Gastroesophageal sphincter (tissue), 3 donors: ENCODE data around the gene C4orf50.

ENCODE experiments used
- EP300 ChIP-seq: sonication (generic); formaldehyde crosslinking; IDR thresholded peaks from one replicate; pipeline ENCODE4 v1.6.1; 2017; ENCODE audit warnings: antibody characterized with exemption, mild to moderate bottlenecking
- POLR2A ChIP-seq, 2 donors: fragments of 450-650 bp; IDR thresholded peaks; one replicate each; pipeline ENCODE4 v1.6.1; 2017; ENCODE audit warnings: antibody characterized with exemption in 2 of 2, mild to moderate bottlenecking in 2 of 2, moderate library complexity in 1 of 2
- POLR2AphosphoS5 ChIP-seq: sonication (generic); formaldehyde crosslinking; IDR thresholded peaks from one replicate; pipeline ENCODE4 v1.6.1; 2017; ENCODE audit warnings: antibody characterized with exemption
- TF ChIP-seq, protein P1 (sequence below), 4 experiments: fragments of 200-600 bp in 2 of 4; fragments of 450-650 bp in 2 of 4; sonication (generic) in 1 of 4; IDR thresholded peaks; one replicate each; pipeline ENCODE4 v1.5.1; 2017 to 2019; ENCODE audit warnings: antibody characterized with exemption in 4 of 4, mild to moderate bottlenecking in 2 of 4, moderate library complexity in 2 of 4

DNA sequence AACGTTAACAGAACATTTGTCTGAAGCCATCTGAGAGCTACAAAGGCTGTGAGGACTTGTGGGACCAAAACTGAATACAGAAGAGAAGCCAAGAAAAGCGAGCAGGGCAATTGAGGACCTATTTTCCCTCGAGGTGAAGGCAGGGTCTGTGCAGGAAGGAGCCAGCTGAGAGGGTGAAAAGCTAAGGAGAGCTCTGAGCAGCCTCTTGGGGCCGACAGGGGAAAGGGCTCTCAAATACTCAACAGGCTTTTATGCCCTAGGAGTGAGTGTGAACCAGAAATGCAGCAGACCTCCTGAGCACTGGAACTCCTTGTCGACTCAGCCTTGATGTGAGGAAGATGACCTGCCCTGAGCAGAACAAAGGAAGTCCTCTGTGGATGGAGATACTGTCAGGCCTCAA lies 54.2 kb downstream of the C4orf50 start:
- TF ChIP-seq, protein P1, sequence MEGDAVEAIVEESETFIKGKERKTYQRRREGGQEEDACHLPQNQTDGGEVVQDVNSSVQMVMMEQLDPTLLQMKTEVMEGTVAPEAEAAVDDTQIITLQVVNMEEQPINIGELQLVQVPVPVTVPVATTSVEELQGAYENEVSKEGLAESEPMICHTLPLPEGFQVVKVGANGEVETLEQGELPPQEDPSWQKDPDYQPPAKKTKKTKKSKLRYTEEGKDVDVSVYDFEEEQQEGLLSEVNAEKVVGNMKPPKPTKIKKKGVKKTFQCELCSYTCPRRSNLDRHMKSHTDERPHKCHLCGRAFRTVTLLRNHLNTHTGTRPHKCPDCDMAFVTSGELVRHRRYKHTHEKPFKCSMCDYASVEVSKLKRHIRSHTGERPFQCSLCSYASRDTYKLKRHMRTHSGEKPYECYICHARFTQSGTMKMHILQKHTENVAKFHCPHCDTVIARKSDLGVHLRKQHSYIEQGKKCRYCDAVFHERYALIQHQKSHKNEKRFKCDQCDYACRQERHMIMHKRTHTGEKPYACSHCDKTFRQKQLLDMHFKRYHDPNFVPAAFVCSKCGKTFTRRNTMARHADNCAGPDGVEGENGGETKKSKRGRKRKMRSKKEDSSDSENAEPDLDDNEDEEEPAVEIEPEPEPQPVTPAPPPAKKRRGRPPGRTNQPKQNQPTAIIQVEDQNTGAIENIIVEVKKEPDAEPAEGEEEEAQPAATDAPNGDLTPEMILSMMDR (IDR thresholded peaks at IDR 0.05), result no peak
- TF ChIP-seq POLR2A (IDR thresholded peaks at IDR 0.05), result no peak
- no peak for TF ChIP-seq POLR2AphosphoS5
- TF ChIP-seq EP300, result no peak
